ENCODE data around the gene SHC3.

Gene SHC3

GRCh38 chr9:89183146-89183545 is 4.5 kb upstream of the SHC3 start:
- FAIRE-seq, result no peak

GRCh38 chr9:89182369-89182768 is 3.8 kb upstream of the SHC3 start:
- no peak for FAIRE-seq

- FAIRE-seq, result no peak
Measured at GRCh38 chr9:89179895-89180734, 1.5 kb upstream of the SHC3 start.

- FAIRE-seq, result no peak
Measured at GRCh38 chr9:89179540-89179894, 899 bp upstream of the SHC3 start.

GRCh38 chr9:89178830-89179539 is 367 bp upstream of the SHC3 start:
- FAIRE-seq, result no peak

- no peak for FAIRE-seq
Measured at GRCh38 chr9:89177012-89177943, 1.3 kb downstream of the SHC3 start.

- FAIRE-seq, result no peak
Measured at GRCh38 chr9:89175828-89176261, 2.8 kb downstream of the SHC3 start.

GRCh38 chr9:89174291-89174690 is 4.3 kb downstream of the SHC3 start:
- FAIRE-seq, result no peak

- no peak for FAIRE-seq
Measured at GRCh38 chr9:89173072-89173471, 5.5 kb downstream of the SHC3 start.

- no peak for FAIRE-seq
Measured at GRCh38 chr9:89172398-89172797, 6.2 kb downstream of the SHC3 start.

- no peak for FAIRE-seq
Measured at GRCh38 chr9:89171693-89172092, 6.9 kb downstream of the SHC3 start.

- no peak for FAIRE-seq
Measured at GRCh38 chr9:89171231-89171630, 7.4 kb downstream of the SHC3 start.

- no peak for FAIRE-seq
Measured at GRCh38 chr9:89168901-89169813, 9.5 kb downstream of the SHC3 start.

GRCh38 chr9:89167788-89168187 is 10.8 kb downstream of the SHC3 start:
- FAIRE-seq, result no peak

- FAIRE-seq, result no peak
Measured at GRCh38 chr9:89166852-89167251, 11.8 kb downstream of the SHC3 start.

GRCh38 chr9:89165880-89166279 is 12.7 kb downstream of the SHC3 start:
- FAIRE-seq, result no peak

- no peak for FAIRE-seq
Measured at GRCh38 chr9:89165341-89165740, 13.3 kb downstream of the SHC3 start.

GRCh38 chr9:89161221-89161620 is 17.4 kb downstream of the SHC3 start:
- FAIRE-seq, result no peak

GRCh38 chr9:89160806-89161205 is 17.8 kb downstream of the SHC3 start:
- FAIRE-seq, result no peak

- no peak for FAIRE-seq
Measured at GRCh38 chr9:89154651-89155336, 23.8 kb downstream of the SHC3 start.

GRCh38 chr9:89154218-89154617 is 24.4 kb downstream of the SHC3 start:
- no peak for FAIRE-seq
